ENCODE measurements around the gene BPNT1.
A peak's percentile ranks its signal among the peaks of the same experiment; 100 is the strongest.
"Not testable (repeated sequence)": the region's sequence is repeated elsewhere in the genome, so short reads cannot be mapped to it uniquely, and the experiment has no call there.

The BPNT1 gene

DNA sequence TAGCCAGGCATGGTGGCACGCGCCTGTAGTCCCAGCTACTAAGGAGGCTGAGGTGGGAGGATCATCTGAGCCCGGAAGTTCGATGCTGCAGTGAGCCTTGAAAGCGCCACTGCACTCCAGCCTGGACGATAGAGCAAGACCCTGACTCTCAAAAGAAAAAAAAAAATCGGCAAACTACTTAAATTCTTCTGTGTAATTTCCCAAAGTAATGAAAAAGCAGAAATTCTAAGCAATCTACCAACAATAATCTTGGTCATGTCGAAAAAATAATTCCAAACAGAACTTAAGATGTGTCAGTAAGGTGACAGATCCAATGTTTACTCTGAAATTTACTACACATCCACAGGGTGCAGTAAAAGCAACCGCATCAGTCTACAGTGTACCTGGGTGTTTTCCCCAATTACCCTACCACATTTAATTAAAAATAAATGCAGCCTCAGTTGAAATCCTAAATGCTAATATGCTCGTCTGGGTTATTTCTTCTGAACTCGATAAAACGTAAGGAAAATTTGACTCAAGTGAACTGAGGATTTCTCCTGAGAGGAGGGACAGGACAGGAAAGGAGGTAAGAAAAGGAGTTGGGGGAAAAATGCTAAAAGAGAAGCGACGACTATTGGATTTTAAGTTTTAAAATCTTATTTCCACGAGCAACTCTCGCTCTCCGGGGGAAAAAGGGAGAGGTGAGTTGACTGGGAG lies 44.1 kb downstream of the BPNT1 start:
- peak overlapping the region; percentile 75 to 89 for H3K4me3 ChIP-seq (ENCODE audit: low read depth in 1 of 2, low read length in 1 of 2)
- peaks cover 18 to 19% of the 10 kb centered on the region in 2 experiments for H3K4me1 ChIP-seq (ENCODE audit: control insufficient read depth in 1 of 2, insufficient read depth in 1 of 2, low read depth in 1 of 2, low read length in 1 of 2)
- no peaks in the 10 kb centered on the region for H3K36me3 ChIP-seq
- peak overlapping the region; percentile 72 for H3K27ac ChIP-seq
- no peaks in the 10 kb centered on the region for H3K27me3 ChIP-seq
- no peaks in the 10 kb centered on the region for H3K9me3 ChIP-seq
- TF ChIP-seq CTCF (IDR thresholded peaks at IDR 0.05), result no peak

DNA sequence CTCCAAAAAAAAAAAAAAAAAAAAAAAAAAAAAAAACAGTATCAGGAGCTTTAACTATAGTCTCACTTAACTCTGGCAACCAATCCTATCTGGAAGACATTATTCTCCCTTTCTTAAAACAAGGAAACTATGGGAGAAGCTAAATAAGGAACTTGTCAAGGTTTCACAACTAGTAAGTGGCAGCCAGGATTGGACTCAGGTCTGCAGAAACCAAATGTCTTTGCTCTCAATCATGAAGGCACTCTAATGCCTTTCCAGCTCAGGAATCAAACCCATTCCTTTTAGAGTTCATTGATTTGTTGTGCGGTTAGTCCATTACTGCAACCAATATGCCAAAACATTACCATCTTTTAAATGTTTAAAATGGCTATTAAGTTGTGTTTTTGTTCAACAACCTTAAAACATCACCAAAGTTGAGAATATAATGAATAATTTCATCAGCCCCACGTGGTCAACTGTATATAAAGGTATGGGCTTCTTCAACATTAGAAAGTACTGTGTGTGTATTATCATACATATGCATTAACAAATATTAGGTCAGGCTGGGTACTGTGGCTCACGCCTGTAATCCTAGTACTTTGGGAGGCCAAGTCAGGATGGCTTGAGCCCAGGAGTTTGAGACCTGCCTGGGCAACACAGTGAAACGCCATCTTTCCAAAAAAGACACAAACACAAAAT lies 44.8 kb downstream of the BPNT1 start:
- Histone ChIP-seq H3K9me3 (no peaks in the 10 kb centered on the region), H3K27me3 (no peaks in the 10 kb centered on the region), H3K4me3 (ENCODE audit: low read depth in 1 of 2, low read length in 1 of 2) (peak overlapping the region in 1 of 2 experiments; percentile 75), H3K4me1 (ENCODE audit: control insufficient read depth in 1 of 2, insufficient read depth in 1 of 2, low read depth in 1 of 2, low read length in 1 of 2) (peaks cover 18 to 19% of the 10 kb centered on the region in 2 experiments), H3K27ac (peak overlapping the region; percentile 30), H3K36me3 (peaks cover under 1% of the 10 kb centered on the region)
- no peak for TF ChIP-seq CTCF (IDR thresholded peaks at IDR 0.05)

GRCh38 chr1:220043646-220044045 lies 45.9 kb downstream of the BPNT1 start:
- Histone ChIP-seq H3K36me3 (peaks cover 10% of the 10 kb centered on the region), H3K27ac (no peak overlapping the region), H3K9me3 (no peaks in the 10 kb centered on the region), H3K4me3 (ENCODE audit: low read depth in 1 of 2, low read length in 1 of 2) (no peak overlapping the region), H3K4me1 (ENCODE audit: control insufficient read depth in 1 of 2, insufficient read depth in 1 of 2, low read depth in 1 of 2, low read length in 1 of 2) (peaks cover 18 to 19% of the 10 kb centered on the region in 2 experiments), H3K27me3 (no peaks in the 10 kb centered on the region)
- TF ChIP-seq CTCF (IDR thresholded peaks at IDR 0.05), result no peak

DNA sequence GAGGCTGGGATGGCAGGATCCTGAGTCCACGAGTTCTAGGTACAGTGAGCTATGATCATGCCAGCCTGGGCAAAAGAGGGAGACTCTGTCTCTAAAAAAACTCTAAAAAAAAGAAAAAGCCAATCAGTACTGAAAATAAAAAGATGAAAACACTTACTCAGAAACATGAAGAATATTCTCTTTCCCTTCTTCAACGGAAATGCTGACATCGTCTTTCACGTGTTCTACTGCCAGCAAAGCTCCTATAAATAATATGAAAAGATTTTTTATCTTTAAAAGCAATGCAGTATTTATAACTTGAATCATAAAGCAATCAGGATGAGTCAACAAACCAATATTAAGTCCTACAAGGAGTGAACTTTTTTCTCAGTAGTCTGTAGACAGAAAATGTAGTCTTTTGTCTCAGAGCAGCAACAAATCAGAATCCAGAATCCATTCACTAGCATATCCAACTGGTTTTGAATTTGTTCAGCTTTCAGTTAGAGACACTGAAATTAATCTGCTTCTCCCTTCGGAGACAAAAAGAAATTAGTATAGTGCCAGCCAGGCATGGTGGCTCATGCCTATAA lies 49.5 kb downstream of the BPNT1 start:
- H3K27me3 ChIP-seq, result no peaks in the 10 kb centered on the region
- peaks cover 13% of the 10 kb centered on the region for H3K36me3 ChIP-seq
- no peak overlapping the region for H3K27ac ChIP-seq
- H3K4me1 ChIP-seq (ENCODE audit: control insufficient read depth in 1 of 2, insufficient read depth in 1 of 2, low read depth in 1 of 2, low read length in 1 of 2), result peaks cover 5% of the 10 kb centered on the region in 2 experiments
- H3K9me3 ChIP-seq, result no peaks in the 10 kb centered on the region
- TF ChIP-seq CTCF (IDR thresholded peaks at IDR 0.05), result no peak
- no peak overlapping the region for H3K4me3 ChIP-seq (ENCODE audit: low read depth in 1 of 2, low read length in 1 of 2)

DNA sequence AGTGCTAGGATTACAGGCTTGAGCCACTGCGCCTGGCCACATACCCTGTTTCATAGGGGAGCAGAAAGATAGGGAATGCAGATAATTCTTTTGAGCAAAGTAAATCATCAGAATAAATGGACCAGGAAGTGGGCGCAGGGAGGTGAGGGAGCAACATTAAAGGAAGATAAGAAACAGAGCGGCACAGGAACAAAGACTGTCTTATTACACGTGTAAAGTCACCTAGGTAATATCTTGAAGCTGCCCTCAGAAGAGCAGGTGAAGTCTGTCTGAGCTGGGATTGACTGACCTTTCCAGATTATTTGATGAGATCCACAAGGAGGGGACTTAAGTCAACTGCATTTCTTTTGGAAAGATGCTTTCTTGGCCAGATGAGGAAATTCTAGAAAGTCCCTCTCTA lies 50.9 kb downstream of the BPNT1 start:
- H3K36me3 ChIP-seq, result peaks cover 17% of the 10 kb centered on the region
- H3K4me3 ChIP-seq (ENCODE audit: low read depth in 1 of 2, low read length in 1 of 2), result no peak overlapping the region
- H3K4me1 ChIP-seq (ENCODE audit: control insufficient read depth in 1 of 2, insufficient read depth in 1 of 2, low read depth in 1 of 2, low read length in 1 of 2), result no peaks in the 10 kb centered on the region
- no peak overlapping the region for H3K27ac ChIP-seq
- no peak for TF ChIP-seq CTCF (IDR thresholded peaks at IDR 0.05)
- H3K27me3 ChIP-seq, result no peaks in the 10 kb centered on the region
- no peaks in the 10 kb centered on the region for H3K9me3 ChIP-seq

DNA sequence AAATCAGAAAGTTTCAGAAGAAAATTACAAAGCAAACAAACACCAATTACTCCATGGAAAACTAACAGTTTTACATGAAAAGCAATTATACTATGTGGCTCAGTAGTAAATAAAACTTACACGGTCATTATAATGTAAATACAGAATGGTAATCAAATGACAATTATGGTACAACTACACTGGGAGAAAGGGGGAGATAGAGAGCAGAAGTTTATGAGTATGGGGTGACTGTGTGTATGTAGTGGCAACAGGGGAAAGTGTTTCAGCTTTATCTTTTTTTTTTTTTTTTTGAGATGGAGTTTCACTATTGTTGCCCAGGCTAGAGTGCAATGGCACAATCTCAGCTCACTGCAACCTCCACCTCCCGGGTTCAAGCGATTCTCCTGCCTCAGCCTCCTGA lies 51.8 kb downstream of the BPNT1 start:
- not testable (repeated sequence) for H3K4me1 ChIP-seq (ENCODE audit: control insufficient read depth in 1 of 2, insufficient read depth in 1 of 2, low read depth in 1 of 2, low read length in 1 of 2); H3K27ac ChIP-seq; H3K27me3 ChIP-seq; H3K4me3 ChIP-seq (ENCODE audit: low read depth in 1 of 2, low read length in 1 of 2); H3K9me3 ChIP-seq
- H3K36me3 ChIP-seq, result peaks cover 17% of the 10 kb centered on the region
